MM.1S (cell line): ENCODE data around the gene AQP10.

Experiments
- CTCF ChIP-seq: fragments of 300-600 bp; sonication (generic); IDR thresholded peaks from 2 replicates; pipeline ENCODE4 v1.5.1; 2016; ENCODE audit warnings: antibody characterized with exemption, low read length, mixed read lengths
- EZH2 ChIP-seq: fragments of 300-600 bp; sonication (generic); optimal IDR thresholded peaks from 2 replicates; pipeline ENCODE3; 2017; ENCODE audit warnings: low read depth, mild to moderate bottlenecking, antibody characterized with exemption, low read length, mixed read lengths
- EZH2phosphoT487 ChIP-seq: fragments of 300-600 bp; sonication (generic); IDR thresholded peaks from 2 replicates; pipeline ENCODE4 v1.6.1; 2018; ENCODE audit warnings: antibody characterized with exemption, low read length

GRCh38 chr1:154351363-154352068 lies 30.6 kb downstream of the AQP10 start:
- TF ChIP-seq CTCF: no peak
- no peak for TF ChIP-seq EZH2phosphoT487
- TF ChIP-seq EZH2: no peak
